ENCODE measurements around the gene LMOD1.

- TF ChIP-seq CTCF (IDR thresholded peaks at IDR 0.05) (no peak), POLR2A (IDR thresholded peaks at IDR 0.05) (no peak), EP300 (IDR thresholded peaks at IDR 0.05) (no peak)
These were observed 24.2 kb upstream of the LMOD1 start for GRCh38 chr1:201970334-201971159.
